LHCN-M2 (cell line): ENCODE results near the gene GIMAP8. TPM values are rescaled to one million over a fixed set of nuclear protein-coding genes. Genes with fewer than 3 reads are reported as not detected.
"Not testable (repeated sequence)": the region's sequence is repeated elsewhere in the genome, so short reads cannot be mapped to it uniquely, and the experiment has no call there.

Experiments used
- DNase-seq: peaks from one replicate; pipeline ENCODE4 v3.0.0-alpha.2; 2012; ENCODE audit warnings: low read depth
- total RNA-seq: library from RNA; depleted of rRNA; stranded (reverse); fragments of >200 nt; gene quantifications from 2 replicates; pipeline ENCODE4 v1.2.3, GENCODE V29; 2014

GIMAP8 gene
- total RNA-seq, 1 experiment from 2014 or later = not detected

DNA sequence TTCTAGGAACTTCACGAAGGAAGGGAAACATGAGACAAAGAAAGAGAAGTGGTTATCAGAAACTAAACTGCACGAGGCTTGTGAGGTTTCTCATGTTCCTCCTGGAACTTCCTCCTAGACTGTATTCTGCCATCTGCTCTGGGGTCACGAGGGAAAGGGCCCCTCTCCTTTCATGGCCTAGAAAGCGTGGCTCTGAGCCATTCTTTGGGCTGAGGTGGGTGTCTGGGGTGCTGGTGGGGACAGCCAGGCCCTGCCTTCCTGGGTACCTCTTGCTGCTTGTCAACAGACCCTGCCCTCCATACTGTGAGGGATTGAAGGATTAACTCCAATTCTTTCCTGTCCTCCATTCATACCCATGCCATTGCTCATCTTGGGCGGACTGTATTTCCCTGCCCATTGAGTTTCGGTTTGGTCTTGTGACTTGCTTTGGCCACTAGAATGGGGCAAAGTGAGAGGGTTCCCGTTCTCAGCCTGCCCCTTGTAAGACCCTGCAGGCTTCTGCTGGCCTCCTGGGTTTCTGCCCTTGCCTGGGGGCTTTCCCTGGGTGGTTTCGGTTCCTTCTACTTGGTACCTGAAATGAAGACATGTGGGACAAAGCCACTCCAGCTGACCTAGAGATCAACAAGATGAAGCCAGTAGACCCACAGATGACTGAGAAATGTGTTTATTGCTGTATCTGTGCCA is 14.9 kb upstream of the GIMAP8 start:
- no peak for DNase-seq

DNA sequence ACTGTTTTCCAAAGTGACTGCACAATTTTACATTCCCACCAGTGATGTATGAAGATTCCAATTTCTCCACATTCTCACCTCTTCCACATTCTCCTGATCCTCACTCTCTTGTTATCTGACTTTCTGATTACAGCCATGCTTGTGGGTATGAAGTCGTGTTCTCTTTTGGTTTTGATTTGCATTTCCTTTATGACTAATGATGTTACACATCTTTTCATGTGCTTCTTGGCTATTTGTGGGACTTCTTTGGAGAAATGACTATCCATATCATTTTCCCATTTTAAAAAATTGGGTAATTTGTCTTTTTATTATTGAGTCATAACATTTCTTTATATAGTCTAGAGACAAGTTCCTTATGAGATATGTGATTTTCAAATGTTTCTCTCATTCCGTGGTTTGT is 10.5 kb upstream of the GIMAP8 start:
- DNase-seq = peak; percentile 75

DNA sequence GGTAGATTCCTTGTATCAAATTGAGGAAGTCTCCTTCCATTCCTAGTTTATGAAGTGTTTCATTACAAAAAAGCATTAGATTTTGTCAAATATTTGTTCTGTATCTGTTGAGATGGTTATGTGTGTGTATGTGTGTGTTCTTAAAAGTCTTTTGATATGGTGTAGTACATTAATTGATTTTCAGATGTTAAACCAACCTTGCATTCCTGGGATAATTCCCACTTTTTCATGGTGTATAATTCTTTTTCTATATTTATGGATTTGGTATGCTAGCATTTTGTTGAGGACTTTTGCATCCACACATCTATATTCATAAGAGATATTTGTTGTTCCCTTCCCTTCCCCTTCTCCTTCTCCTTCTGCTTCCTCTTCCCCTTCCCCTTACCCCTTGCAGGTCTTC is 8.9 kb upstream of the GIMAP8 start:
- no peak for DNase-seq

DNA sequence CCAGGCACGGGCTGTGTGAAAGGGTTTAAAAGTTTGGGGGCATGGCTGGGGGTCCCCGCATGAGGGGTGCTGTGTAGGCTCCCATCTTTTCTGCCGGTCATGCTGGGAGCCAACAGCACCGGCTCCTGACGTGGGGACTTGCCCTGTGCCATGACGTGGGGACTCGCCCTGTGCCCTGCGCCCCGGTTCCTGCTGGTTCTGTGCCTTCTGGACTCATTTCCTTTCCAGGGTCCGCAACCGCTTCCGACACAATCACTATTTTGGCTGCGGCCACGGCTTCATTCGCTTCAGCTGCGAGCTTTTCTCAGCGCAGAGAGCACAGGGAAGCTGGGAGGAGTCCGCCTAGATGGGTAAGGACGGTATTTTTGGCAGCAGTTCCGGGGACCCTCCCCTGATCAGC is 7.6 kb upstream of the GIMAP8 start:
- no peak for DNase-seq

DNA sequence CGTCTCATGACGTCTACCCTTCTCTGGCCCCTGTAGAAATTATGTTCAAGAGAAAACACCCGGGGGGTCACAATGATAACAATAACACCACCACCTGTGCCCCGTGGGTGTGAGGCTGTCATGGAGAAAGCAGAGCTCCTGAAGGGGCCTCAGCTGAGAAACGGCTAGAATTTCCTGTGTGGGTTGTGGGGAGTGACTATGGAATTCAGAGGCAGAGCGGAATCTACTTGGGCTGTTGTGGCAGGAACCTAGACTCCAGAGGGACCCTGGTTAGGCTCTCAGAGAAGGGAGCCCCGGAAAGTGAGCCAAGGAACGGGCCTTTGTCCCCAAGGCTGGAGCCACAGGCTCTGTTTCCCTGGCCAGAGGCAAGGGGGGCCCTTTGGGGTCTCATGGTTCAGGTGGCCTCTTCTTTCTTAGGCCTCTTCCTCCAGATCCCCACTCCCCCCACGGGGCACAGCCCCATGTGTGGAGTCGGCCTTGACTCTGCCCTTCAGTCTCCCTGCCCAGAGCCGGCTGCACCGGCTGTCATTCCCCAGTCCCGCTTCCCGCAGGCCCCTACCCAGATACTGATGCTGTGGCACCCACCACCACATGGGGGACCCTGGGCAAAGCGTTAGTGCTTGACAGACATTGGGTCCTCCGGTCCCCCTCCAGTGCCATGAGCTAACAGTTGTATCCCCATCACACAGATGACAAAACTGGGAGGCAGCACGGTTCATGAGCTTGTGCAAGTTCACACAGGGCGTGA is 6.5 kb upstream of the GIMAP8 start:
- no peak for DNase-seq

DNA sequence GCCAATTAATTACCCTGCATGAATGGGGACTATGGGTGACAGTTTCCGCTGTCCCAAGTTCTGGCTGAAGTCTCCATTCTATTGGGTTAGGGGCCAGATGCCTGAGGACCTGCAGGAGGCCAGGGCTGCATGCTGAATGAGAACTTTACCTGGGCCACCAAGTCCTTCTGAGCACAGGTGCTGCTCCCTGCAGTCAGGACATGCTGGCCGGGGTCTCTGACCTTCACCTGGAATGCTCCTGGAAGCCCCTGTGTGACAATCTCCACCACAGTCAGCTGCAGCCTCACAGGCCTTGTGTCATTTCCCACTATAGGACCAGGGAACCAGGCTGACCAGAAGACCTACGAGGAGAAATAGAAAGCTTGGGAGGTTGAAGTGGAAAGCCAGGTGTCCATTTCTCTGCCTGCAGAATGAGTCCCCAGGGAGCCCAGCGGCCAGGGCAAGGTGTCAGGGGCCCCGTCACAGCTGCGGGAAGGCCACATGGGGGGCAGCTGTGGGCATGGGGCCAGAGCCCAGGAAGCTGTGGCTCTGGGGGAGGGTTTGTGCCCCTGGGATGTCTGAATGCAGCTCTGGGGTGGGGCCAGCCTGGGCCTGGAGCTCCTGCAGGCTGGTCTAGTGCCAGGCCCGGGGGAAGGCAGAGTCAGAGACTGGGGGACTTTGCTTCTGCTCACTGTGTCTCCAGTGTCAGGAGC is 5.6 kb upstream of the GIMAP8 start:
- no peak for DNase-seq

DNA sequence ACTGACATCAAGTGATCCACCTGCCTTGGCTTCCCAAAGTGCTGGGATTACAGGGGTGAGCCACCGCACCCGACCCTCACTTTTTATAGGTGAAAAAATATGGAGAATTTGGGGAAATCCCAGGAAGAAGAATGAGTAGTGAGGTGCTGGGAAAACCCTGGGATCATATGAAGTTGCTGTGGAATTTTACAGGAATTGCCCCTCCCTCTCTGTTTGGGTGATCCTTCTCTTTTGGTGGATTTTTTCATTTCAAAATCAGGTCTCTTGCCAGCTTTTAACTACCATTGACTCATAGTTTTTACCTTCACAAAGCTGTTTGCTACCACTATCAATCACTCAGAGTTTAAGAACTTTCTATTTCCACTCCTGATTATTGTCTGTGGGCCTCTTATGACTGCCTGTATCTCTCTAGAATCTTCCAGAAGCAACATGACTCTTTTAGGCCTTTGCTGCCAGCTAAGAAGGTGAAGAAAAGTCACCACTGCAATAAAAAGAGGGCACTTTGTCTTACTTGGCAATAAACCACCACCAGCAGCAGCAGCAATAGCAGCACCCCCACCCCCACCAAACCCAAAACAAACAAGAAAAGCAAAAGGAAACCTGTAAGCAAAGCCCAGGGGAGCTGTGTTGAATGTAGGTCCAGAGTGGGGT is 4.0 kb upstream of the GIMAP8 start:
- DNase-seq = no peak

DNA sequence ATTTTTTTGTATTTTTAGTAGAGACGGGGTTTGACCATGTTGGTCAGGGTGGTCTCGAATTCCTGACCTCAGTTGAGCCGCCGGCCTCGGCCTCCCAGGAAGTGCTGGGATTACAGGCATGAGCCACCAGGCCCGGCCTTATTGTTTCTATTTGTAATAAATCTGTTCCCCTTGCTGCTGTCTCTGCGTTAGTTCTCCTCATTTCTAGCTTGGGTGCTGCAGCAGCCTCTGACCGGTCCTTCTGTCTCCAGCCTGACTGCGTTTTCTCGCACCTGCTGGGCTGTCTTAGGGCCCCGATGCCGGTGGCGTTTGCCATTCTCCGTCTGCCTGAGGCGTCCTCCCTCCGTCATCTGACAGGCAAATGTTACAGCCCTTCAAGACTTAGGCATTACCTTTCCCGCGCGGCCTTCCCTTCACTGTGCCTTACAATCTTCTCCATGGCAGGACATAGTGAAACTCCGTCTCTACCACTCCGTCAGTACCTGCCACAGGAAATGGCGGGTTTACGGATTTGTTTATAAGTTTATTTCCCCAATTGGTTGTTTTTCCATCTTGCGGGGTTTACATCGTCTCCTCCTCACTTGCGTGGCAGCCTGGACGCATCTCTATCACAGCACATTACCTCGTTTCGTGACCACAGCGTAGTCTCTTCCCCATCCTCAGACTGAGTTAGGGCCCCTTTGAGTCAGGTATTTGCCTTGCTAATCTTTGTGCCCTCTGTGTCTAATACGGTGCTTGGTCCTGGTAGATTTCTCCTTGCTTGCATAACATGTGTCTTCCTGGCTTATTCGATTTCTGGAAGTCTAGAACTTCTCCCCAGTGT is 2.3 kb upstream of the GIMAP8 start:
- no peak for DNase-seq

DNA sequence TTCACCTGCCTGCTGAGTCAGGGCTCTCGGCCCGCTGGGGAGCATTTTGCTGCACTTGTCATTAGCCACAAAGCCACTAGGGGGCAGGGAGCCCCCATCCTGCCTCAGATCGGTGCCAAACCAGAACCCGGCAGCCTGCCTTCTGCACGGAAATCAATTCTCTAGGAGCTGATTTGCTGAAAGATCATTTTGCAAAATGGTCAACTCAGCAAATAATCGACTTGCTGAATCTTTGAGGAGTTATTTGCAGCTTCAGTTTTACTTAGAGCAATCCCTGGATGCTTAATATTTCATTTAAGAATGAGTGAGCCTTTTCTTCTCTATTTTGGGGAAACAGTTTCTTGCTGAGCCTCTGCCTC is 1.7 kb upstream of the GIMAP8 start:
- peak; percentile 61 for DNase-seq

DNA sequence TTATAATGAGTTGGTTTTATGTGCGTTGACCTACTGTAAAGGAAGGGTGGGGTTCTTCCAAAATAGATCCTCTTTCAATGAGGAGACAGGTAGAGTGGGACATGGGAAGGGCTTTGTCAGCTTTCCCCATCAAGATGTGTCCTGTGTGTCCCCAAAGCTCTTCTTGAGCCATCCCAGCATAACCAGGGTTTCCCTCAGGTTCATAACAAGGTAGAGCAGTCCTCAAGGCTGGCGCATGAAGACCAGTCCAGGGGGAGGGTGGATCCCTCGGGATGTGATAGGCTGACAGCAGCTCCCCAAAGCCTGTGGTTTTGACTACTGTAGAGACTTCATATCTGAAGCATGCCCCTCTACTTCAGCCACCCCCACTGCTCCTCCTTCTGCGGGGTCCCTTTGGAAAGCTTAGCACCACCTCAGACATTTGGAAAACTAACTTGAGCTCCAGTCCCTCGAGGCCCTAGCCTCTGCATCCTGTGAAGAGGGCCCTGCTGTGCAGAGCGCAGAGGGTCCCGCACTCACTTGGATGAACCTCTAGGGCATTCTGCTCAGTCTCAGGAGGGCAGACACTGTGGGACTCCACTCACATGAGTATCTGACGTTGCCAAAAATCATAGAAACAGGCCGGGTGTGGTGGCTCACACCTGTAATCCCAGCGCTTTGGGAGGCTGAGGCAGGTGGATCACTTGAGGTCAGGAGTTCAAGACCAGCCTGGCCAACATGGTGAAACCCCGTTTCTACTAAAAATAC is 1.1 kb upstream of the GIMAP8 start:
- DNase-seq = no peak

DNA sequence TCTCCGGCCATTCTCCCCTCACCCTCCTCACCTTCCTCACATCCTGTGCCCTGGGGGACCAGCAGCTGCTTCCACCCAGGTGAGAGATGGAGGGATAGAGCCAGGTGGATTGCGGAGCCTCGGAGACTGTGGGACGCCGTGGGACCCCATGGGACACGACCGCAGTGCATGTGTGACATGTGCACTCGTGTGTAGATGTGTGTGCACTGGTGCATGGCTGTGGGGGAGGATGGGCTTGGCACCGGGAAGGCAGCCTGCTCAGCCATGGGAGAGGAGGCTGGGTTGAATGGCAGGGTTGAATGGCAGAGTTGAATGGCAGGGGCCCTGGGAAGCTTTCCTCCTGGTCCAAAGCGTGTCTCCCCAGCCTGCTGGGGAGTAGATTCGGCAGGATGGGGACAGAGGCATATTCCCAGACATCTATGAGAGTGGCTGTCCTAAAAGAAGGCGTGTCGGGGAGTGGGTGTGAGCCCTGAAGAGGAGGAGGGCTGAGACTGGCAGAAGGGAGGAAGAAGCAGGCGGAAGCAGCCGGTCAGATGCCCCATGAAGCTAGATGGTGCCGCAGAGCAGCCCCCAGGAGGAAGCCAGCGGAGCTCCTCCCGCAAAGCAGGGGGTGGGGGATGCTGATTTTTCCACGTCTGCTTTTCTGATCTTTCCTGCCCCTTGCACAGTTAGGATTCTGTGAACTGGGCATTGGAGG is 815 bp downstream of the GIMAP8 start:
- no peak for DNase-seq

DNA sequence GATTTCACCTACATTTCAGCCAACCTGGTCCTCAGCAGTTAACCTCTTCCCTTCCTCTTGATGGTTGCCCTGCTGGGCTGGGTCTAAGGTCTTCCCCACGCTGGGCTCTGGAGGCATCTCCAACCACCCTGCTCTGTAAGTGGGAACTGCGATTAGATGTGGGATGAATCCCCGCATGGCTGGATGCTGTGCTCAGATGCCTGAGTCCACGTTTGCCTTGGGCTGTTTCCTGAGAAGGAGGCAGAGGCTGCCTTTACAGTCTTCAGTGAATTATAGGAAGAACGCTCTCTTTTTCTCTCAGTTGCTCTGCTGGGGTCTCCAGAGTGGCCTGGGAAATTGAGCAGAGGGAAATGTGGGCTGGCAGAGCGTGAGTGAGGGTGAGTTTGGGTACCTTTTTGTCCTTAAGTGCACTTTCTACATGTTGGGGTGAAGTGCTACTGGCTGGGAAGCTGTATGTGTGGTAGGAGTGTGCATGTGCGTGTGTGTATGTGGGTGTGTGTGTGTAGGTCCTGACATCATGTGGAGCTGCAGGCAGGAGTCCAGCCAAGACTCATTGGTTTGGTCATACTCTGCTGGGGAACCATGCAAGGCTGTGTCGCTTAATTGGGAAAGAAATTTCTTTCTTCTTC is 1.5 kb downstream of the GIMAP8 start:
- DNase-seq = no peak

DNA sequence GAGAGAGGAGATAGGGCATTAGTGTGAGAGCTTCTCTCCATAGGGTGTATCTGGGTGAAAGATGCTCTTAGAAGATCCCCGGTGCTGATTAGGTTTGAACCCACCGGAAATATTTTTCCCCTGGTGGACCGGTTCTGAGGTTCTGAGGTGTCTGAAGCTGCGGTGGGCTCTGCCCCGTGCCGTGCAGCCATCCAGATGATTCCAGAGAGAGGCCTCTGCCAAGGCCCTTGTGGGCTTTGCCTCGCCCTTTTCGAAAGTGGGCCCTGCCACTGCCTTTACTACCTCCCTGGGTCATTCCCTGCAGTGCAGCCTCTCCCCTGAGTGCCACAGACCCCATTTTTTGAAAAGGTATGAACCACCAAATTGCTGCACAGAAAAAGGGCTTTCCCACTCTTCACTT is 2.8 kb downstream of the GIMAP8 start:
- DNase-seq = no peak

DNA sequence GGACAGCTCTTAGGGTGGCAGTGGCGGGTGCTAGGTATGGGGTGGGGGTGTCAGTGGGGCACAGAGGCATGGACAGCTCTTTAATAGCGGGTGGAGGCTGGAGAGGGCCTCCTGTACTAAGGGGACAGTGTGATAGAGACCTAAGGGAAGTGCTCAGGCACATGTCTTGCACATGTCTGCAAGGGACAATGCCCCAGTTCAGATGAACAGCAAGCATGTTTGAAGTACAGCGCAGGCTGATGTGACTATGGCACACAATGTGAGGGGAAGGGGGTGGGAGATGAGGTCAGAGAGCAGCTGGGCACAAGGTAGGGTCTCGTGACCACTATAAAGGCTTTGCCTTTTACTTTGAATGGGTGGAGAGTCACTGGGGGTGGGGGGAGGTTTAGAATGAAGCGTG is 3.5 kb downstream of the GIMAP8 start:
- DNase-seq = no peak

DNA sequence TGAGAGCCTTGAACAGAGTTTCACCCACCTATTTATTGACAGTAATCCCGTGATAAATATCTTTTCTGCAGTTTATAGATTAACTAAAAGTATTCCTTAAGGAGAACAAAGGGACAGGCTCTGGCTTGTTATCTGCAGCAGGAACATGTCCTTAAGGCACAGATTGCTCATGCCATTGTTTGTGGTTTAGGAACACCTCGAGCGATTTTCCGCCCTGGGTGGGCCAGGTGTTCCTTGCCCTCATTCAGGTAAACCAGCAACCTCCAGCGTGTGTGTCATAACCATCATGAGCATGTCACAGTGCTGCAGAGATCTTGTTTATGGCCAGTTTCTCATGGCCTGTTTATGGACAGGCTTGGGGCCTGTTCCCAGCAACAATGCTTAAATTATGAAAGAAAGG is 6.6 kb downstream of the GIMAP8 start:
- not testable (repeated sequence) for DNase-seq

DNA sequence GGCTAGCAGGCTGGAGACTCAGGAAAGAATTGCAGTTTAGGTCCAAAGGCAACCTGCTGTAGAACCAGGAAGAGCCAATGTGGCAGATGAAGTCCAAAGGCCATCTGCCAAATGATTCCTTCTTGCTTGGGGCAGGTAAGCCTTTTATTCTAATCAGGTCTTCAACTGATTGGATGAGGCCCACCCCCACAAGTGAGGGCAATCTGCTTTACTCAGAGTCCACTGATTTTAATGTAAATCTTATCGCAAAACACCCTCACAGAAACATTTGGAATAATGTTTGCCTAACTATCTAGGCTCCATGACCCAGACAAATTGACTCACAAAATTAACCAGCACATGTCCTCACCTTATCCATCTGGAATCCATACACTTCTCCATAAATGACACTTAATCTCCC is 7.8 kb downstream of the GIMAP8 start:
- no peak for DNase-seq

DNA sequence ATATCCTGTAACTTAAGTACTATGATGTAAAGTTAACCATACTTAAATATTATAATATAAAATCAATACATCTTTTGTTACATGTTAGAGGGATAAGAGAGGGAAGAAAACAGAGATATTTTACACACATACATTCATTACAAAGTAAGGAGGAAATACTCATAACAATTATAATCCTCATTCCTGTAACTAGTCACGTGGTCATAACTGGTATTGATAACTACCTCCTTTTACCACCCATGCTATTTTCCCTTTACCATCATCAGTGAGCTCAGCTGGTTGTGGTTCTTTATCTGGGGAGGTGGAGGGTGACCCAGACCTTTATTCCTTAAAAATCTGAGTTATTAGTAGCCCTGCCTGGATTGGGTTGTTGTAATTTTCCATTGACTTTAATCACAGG is 8.3 kb downstream of the GIMAP8 start:
- no peak for DNase-seq

DNA sequence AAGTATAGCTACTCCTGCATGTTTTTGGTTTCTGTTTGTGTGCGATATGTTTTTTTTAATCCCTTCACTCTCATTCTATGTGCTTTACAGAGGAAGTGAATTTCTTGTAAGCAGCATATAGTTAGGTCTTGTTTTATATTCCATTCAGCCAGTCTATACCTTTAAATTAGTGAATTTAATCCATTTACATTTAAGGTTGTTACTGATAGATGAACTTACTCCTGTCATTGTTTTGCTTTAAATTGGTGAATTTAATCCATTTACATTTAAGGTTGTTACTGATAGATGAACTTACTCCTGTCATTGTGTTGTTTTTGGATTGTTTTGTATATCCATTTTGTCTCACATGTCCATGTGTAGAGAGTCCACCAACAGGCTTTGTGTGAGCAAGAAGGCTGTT is 11.1 kb downstream of the GIMAP8 start:
- no peak for DNase-seq

DNA sequence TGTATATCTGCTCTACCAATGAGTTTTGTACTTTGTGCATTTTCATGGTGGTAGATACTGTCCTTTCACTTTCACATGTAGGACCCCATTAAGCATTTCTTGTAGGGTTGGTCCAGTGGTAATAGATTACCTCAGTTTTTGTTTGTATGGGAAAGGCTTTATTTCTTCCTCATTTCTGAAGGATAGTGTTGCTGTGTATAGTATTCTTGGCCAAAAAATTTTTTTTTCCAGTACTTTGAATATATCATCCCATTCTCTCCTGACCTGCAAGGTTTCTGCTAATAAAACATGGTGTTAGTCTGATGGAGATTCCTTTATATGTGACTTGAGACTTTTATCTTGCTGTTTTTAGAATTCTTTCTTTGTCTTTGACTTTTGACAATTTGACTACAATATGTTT is 12.0 kb downstream of the GIMAP8 start:
- DNase-seq = no peak

DNA sequence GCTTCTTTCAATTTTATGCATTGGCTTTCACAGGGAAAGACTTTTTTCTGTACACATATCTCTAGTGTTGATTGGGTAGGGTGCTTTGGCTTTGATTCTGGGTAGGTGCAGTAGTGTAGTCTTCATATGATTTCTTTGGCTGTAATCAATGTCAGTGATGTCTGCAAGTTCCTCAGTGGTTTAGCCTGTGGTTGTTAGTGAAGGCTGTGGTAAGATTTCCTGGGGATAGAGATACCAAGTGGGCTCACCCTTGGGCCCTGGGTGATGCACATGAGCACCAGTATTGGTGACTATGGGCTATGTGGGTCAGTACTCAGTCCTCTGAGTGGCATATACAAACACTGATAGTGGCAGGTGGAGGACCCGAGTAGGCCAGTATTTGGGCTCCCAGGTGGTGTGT is 13.0 kb downstream of the GIMAP8 start:
- DNase-seq = no peak
